ENCODE results near the gene USE1.
"Not testable (repeated sequence)": the region's sequence is repeated elsewhere in the genome, so short reads cannot be mapped to it uniquely, and the experiment has no call there.

USE1 gene, protein sequence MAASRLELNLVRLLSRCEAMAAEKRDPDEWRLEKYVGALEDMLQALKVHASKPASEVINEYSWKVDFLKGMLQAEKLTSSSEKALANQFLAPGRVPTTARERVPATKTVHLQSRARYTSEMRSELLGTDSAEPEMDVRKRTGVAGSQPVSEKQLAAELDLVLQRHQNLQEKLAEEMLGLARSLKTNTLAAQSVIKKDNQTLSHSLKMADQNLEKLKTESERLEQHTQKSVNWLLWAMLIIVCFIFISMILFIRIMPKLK

DNA sequence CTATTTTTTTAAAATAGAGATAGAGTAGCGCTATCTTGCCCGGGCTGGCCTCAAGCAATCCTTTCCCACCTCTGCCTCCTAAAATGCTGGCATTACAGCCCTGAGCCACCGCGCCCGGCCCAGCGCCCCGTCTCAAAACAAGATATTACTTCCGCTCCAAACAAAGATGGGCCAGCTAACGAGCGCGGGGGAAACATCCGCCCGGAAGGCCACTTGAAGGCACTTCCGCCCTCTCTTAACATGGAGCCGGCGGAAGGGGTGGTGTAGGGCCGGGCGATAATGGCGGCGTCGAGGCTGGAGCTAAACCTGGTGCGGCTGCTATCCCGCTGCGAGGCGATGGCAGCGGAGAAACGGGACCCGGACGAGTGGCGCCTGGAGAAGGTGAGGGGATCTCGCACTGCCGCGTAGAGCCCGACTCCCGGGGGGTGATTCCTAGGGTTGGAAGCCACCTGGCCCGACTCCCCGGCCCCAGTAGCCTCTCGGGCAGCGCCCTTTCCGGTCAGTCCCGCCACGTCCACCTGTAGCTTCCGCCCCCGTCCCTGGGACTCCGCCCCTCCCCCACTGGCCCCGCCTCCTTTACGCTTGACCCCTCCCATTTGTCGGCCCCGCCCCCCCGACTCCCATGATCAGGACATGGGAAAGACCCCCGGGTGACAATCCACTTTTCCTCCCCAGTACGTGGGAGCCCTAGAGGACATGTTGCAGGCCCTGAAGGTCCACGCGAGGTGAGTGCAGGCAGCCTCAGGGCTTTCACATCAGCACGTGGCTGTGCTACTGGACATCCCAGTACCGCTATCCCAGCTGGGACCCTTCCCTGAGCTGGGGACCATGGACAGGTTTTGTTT lies at the start of gene USE1:
Gene USE1, plus strand, starts transcription at position 231 of the 845 bp plus-strand sequence. Its CDS starts 49 bp downstream, at position 280.
- peak; percentile 90 for DNase-seq (ENCODE audit: low read depth)

DNA sequence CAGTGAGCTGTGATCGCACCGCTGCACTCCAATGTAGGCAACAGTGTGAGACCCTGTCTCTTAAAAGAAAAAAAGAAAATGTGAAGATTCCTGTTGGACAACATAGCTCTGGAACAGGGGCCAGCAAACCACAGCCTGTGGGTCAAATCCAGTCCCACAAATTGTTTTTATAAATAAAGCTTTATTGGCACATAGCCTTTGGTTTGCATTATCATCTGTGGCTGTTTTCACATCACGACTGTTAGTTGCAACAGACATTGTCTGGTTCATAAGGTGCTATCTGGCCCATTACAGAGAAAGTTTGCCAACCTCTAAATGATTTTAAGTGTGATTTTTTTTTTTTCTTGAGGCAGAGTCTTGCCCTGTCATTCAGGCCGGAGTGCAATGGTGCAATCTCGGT lies 49.4 kb upstream of the USE1 start:
- DNase-seq (ENCODE audit: low read depth) = no peak

DNA sequence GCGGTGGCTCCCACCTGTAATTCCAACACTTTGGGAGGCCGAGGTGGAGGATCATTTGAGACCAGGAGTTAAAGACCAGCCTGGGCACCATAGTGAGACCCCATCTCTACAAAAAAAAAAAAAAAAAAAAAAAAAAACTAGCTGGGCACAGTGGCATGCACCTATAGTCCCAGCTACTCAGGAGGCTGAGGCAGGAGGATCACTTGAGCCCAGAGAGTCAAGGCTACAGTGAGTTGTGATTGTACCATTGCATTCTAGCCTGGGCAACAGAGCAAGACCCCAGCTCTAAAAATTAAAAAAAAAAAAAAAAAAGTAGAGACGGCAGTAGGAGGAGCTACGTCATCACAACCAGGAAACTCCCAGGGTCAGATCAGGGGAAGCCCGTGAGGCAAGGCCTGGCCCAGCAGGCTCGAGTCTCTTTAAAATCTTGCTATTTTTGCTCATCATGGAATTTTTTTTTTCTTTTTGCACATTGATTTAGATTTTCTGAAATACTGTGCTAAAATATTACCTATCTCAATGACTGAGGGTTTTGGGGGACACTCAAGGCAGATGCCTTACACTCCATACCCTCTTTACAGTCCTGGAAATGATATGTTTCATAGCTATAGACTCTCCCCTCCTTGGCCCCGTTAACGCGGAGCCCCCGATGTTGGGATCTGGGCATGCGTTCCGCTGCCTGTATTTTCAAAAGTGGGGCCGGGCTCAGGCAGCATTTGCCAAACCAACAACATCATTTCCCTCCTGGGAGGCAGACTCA lies 44.4 kb upstream of the USE1 start:
- DNase-seq (ENCODE audit: low read depth) = peak; percentile 15

DNA sequence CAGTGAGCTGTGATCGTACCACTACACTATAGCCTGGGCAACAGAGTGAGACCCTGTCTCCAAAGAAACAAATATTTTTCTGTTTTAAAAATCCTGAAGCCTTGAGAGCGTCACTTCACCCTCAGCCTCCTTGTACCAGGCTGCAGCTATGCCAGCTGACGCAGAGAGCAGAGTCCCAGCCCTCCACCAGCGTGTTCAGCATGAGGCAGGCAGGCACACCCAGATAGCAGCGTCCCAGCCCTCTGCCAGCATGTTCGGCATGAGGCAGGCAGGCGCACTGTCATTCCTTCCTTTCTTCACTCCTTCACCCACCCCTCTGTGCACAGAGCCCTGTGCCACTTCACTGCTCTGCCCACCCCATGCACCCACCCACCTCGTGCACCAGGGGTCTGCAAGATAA lies 43.3 kb upstream of the USE1 start:
- DNase-seq (ENCODE audit: low read depth) = no peak

DNA sequence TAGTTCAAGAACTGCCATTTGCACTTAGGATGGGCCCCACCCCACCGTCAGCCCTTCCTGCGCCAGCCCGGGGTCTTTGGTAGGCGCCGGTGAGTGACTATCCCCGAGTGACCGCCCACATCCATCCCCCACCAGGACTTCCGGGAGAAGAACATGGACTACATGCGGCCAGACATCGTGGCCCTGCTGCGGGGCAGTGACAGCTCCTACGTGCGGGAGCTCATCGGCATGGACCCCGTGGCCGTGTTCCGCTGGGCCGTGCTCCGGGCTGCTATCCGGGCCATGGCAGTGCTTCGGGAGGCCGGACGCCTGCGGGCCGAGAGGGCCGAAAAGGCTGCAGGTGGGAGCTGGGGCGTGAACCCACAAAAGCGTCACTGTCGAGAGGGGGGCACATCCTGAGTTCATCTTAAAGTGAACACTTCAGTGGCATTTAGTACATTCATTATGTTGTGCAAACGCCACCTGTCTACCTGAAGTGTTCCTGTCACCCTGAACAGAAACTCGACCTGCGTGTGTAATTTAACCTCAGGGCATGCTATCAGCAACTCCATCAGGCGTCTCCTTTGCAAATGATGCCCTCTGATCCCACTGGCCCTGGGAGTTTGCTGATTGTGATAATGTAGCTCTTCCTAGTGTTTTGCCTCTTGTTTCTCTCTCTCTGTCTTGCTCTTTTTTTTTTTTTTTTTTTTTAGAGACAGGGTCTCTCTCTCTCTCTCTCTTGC lies 42.4 kb upstream of the USE1 start:
- DNase-seq (ENCODE audit: low read depth) = no peak

DNA sequence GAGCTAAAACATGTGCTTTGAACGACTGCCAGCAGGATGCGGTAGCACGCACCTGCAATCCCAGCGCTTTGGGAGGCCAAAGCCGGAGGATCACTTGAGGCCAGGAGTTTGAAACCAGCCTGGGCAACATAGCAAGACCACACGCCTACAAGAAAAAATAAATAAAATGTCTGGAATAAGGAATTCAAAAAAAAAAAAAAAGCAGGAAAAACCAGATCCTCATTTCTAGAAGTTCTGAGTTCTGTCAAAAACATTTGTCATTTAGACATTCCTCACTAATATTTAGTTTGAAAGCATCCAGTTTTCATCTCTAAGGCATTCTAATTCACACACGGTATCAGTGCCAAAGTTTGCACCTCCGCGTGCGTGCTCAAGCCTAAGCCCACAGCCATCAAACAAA lies 36.9 kb upstream of the USE1 start:
- no peak for DNase-seq (ENCODE audit: low read depth)

DNA sequence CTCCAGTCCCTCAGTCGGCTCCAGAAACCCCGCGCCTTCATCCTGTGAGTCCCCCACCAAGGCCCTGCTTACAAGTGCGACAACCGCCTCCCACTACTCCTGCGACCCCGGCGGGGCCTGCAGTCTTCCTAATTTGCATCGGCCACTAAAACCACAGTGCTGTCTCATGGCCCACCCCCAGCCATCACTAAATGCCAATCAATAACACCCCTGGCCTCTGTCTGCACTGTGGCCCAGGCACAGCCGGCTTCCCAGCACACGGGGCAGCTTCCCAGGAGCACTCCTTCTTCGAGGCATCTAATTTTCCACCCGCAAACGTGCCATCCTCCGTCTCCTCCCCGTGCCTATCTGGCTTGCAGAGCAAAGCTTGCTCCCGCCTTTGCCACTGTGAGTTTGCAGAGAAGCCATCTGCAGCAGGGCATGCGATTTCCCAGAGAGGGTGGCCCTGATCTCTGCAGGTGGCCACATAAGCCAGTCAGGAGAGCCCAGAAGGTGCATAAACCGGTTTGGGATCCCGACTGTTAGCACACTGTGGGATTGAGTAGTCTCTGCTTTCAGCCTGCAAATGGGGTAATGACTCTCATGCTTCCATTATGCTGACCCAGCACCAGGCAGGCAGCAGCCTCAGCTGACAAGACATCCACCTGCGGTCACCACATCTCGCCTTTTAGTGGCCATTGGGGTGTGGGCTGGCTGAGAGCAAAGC lies 34.0 kb upstream of the USE1 start:
- DNase-seq (ENCODE audit: low read depth) = no peak

DNA sequence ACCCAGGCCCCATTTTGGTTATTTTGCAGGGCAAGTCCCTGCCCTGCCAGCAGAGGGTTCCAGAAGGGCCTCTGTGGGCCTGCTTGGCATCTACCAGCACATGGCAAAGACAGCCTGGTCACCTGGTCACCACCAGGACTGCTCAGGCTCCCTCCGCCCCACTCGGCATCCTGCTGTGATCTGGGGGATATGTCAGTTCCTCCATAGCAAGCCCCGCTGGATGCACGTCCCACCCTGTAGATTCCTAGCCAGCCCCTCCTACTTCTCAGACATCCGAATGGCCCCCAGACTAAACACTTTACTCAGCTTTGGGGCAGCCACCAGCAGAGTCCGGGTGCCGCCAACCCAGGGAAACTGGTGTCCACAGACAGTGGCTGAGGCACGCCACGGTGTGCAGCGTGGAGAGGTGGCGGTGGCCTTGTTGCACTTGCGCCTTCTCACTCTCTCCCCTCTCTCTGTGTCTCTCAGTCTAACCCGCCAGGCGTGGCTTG lies 31.8 kb upstream of the USE1 start:
- DNase-seq (ENCODE audit: low read depth) = no peak

DNA sequence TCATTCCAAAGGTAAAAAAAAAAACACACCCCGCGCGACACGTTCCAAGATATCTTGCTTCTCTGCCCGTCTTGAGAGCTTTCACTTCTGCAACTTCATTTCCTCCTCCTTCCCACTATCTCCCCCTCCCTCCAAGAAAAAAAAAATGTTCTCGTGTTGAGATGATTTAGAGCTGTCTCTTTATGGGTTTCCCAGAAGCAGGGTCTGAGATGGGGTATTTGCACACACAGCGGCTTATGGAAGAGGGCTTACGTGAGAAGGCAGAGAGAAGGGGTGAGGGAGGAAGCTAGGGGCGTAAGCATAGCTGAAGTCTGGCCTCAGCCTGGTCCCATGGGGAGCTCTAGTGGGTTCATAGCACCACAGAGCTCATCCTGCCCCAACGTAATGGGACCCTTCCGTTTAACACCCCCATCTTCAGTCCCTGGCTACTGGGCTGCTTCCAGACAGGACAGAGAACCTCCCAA lies 31.3 kb upstream of the USE1 start:
- DNase-seq (ENCODE audit: low read depth) = no peak

DNA sequence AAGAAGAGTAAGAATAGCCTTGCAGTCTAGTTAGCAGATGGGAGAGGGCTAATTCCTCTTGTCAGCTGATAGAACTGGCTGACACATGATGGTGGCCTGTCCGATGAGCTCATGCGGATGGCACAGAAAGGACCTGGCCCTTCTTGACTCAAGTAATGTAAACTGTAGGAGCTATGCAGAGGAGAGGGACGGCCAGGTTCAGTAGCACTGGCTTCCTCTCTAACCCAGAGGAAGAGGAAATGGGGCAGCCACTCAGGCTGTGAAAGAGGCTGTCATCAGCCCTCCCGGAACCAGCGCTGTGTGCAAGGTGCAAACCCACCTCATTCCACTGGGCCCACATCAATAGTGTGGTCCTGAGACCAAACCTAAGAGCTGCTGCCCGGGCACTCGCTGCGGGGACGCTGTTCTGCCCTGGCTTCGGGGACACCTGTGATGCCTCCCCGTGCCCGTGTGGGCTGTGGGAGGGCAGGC lies 30.8 kb upstream of the USE1 start:
- no peak for DNase-seq (ENCODE audit: low read depth)

DNA sequence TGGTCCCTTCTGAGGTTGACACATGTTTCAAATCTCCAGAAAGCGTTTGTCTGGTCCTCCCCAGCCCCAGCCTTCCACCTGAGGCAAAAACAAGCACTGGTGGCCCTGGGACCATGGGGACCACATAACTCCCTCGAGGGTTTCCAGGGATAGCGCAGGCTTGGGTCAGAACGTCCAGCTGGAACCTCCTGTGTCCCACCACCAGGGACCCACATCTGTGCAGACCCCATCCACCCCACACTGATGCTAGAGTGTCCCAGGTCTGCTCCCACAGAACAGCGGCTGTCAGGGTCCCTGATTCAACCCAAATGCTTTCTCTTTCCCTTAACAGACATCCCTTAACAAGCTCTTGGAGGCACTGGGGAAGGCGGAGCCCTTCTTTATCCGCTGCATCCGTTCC lies 29.6 kb upstream of the USE1 start:
- DNase-seq (ENCODE audit: low read depth) = no peak

DNA sequence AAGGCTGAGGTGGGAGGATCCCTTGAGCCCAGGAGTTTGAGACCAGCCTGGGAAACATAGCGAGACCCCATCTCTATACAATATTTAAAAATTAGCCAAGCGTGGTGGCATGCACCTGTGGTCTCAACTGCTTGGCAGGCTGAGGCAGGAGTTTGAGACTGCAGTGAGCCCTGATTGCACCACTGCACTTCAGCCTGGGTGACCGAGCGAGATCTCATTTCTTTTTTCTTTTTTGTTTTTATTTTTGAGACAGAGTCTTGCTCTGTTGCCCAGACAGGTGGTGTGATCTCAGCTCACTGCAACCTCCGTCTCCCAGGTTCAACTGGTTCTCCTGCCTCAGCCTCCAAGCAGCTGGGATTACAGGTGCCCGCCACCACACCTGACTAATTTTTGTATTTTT lies 23.4 kb upstream of the USE1 start:
- DNase-seq (ENCODE audit: low read depth) = not testable (repeated sequence)

DNA sequence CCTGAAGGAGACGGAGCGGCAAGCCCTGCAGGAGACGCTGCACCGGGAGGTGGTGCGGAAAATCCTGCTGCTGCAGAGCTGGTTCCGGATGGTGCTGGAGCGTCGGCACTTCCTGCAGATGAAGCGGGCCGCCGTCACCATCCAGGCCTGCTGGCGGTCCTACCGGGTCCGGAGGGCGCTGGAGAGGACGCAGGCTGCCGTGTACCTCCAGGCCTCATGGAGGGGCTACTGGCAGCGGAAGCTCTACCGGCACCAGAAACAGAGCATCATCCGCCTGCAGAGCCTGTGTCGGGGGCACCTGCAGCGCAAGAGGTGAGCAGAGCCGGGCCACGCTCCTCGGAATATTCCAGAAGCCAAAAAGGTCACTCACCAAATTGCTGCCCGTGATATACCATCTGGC lies 22.4 kb upstream of the USE1 start:
- DNase-seq (ENCODE audit: low read depth) = no peak

DNA sequence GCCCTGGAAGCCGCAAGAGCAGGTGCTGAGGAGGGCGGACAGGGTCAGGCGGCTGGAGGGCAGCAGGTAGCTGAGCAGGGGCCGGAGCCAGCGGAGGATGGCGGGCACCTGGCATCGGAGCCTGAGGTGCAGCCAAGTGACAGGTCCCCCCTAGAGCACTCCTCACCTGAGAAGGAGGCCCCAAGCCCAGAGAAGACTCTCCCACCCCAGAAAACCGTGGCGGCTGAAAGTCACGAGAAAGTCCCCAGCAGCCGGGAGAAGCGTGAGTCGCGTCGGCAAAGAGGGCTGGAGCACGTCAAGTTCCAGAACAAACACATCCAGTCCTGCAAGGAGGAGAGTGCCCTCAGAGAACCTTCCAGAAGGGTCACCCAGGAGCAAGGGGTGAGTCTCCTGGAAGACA lies 20.5 kb upstream of the USE1 start:
- DNase-seq (ENCODE audit: low read depth) = no peak

DNA sequence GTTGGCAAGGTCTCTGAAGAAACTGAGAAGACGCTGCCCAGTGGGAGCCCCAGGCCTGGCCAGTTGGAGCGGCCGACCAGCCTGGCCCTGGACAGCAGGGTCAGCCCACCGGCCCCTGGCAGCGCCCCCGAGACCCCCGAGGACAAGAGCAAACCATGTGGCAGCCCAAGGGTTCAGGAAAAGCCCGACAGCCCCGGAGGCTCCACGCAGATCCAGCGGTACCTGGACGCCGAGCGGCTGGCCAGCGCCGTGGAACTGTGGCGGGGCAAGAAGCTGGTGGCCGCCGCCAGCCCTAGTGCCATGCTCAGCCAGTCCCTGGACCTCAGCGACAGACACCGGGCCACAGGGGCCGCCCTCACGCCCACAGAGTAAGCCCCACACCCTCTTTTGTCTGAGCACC lies 20.1 kb upstream of the USE1 start:
- DNase-seq (ENCODE audit: low read depth) = no peak

DNA sequence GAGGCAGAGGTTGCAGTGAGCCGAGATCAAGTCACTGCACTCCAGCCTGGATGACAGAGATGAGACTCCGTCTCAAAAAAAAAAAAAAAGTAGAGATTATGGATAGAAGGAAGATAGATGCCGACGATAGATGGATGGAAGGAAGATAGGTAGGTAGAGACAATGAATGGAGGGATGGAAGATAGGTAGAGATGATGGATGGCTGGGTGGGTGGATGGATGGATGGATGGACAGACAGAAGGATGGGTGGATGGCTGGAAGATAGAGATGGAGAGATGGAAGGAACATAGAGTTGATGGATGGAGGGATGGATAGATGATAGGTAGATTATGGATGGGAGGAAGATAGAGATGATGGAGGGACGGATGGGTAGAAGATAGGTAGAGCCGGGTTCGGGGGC lies 18.5 kb upstream of the USE1 start:
- no peak for DNase-seq (ENCODE audit: low read depth)

DNA sequence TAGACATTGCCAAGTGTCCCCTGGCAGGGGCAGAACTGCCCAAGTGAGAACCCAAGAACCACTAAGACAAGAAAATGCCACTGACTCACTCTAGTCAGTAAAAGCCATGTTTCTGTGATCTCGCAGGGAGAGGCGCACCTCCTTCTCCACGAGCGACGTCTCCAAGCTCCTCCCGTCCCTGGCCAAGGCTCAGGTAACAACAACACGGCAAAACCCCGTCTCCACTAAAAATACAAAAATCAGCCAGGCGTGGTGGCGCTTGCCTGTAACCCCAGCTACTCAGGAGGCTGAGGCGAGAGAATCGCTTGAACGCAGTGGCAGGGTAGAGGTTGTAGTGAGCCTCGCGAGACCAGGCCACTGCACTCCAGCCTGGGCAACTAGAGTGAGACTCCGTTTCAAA lies 17.5 kb upstream of the USE1 start:
- no peak for DNase-seq (ENCODE audit: low read depth)

DNA sequence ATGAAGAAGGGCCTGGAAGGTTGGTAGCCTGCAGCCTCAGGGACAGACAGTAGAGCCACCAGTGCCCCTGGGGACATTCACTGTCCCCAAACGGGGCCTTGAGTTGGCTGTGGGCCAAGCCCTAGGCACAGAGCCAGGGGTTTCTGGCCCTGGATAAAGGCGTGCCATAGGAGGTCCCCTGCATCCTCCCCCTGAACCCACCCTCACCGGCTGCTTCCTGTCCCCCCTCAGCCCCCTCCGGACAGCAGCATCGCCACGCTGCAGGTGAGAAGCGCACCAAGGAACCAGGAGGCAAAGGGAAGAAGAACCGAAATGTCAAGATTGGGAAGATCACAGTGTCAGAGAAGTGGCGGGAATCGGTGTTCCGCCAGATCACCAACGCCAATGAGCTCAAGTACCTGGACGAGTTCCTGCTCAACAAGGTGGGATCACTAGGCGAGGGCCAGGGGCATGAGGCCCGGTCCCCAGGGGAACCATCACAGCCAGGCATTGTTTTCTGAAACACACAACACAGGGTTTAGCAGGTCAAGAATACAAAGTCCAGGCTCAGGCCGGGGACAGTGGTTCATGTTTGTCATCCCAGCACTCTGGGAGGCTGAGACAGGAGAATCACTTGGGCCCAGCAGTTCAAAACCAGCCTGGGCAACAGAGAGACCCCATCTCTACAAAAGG lies 14.6 kb upstream of the USE1 start:
- no peak for DNase-seq (ENCODE audit: low read depth)

DNA sequence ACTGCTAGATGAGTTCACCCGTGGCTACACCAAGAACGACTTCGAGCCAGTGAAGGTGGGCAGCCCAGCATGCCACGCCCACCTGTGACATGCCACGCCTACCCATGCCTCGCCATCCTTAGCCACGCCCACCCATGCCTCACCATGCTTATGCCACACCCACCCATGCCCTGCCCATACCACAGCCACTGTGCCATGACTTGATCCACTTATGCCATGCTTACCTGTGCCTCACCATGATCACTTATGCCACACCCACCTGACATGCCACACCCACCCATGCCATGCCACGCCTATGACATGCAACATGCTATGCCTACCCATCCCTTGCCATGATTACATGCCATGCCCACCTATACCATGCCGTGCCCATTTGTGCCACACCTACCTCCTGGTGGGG lies 12.9 kb upstream of the USE1 start:
- DNase-seq (ENCODE audit: low read depth) = no peak

DNA sequence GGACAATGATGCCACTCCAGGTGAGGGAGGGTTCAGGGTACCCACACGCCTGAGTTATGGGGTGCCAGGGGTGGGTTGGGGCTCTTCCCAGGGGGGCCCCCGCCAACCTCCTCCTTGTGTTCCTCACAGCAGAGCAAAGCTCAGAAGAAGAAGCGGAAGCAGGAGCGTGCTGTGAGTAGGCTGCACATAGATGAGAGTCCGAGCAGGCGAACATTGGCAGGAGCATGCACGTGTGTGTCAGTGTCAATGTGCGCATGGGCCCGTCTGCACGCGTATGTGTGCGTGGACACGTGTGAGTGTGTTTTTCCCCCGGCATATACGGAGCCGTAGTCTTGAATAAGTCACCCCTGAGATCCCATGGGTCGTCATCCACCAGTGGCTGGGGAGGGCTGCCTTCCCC lies 12.4 kb upstream of the USE1 start:
- DNase-seq (ENCODE audit: low read depth) = no peak

Data from iris pigment epithelial cell (primary cell).